Naive B cell (primary cell): ENCODE results near the gene FADS1. TPM values are rescaled to one million over a fixed set of nuclear protein-coding genes. Genes with fewer than 3 reads are reported as not detected.

ENCODE experiments used
- ATAC-seq, 2 donors: fragments of 150-1000 bp; cut with Tn5 transposase; 2 replicates each; pipeline ENCODE4 v1.10.0; 2021; ENCODE audit warnings: low read depth in 2 of 2, mild to moderate bottlenecking in 2 of 2, moderate library complexity in 2 of 2
- DNase-seq: peaks from one replicate; pipeline ENCODE4 v3.0.0; 2022
- H3K27ac Mint-ChIP-seq, 6 donors: one replicate each; pipeline ENCODE4 v1.8.0; 2020 to 2022; ENCODE audit warnings: mild to moderate bottlenecking in 6 of 6, mixed read lengths in 6 of 6, moderate library complexity in 5 of 6, inconsistent platforms in 2 of 6
- H3K27me3 Mint-ChIP-seq, 3 donors: one replicate each; pipeline ENCODE4 v1.8.0; 2021 to 2022; ENCODE audit warnings: mixed read lengths in 3 of 3, mild to moderate bottlenecking in 1 of 3
- H3K36me3 Mint-ChIP-seq, 2 donors: one replicate each; pipeline ENCODE4 v1.8.0; 2020 to 2022; ENCODE audit warnings: mixed read lengths in 2 of 2, inconsistent platforms in 1 of 2, mild to moderate bottlenecking in 1 of 2
- H3K4me1 Mint-ChIP-seq, 3 donors: one replicate each; pipeline ENCODE4 v1.8.0; 2020 to 2022; ENCODE audit warnings: mixed read lengths in 3 of 3, inconsistent platforms in 1 of 3, mild to moderate bottlenecking in 1 of 3, moderate library complexity in 1 of 3
- H3K4me3 Mint-ChIP-seq, 8 donors: one replicate each; pipeline ENCODE4 v1.8.0; 2020 to 2022; ENCODE audit warnings: mild to moderate bottlenecking in 8 of 8, mixed read lengths in 8 of 8, moderate library complexity in 8 of 8, inconsistent platforms in 2 of 8
- H3K9me3 Mint-ChIP-seq, 7 donors: one replicate each; pipeline ENCODE4 v1.8.0; 2020 to 2022; ENCODE audit warnings: mixed read lengths in 7 of 7, mild to moderate bottlenecking in 5 of 7, inconsistent platforms in 2 of 7, moderate library complexity in 1 of 7
- polyA plus RNA-seq, 6 donors: library from polyadenylated mRNA; unstranded; fragments of 300-500 nt; fragmentation: Illumina TruSeq; gene quantifications; one replicate each; pipeline ENCODE4 v1.2.3, GENCODE V29; 2021; ENCODE audit warnings: low read depth in 6 of 6

FADS1 gene
- polyA plus RNA-seq, 6 donors from 2014 or later = 0.79 to 14.0 (median 1.6) TPM; not detected in 1

GRCh38 chr11:61769946-61770683 is 46.7 kb downstream of the FADS1 start:
- no peaks in the 10 kb centered on the region for H3K9me3 Mint-ChIP-seq
- H3K27ac Mint-ChIP-seq = no peak overlapping the region
- DNase-seq (no peak), ATAC-seq (no peak)
- H3K27me3 Mint-ChIP-seq = peaks cover 0 to 7% (median 6%) of the 10 kb centered on the region in 3 donors
- no peak overlapping the region for H3K4me3 Mint-ChIP-seq
- H3K36me3 Mint-ChIP-seq = no peaks in the 10 kb centered on the region
- peaks cover 0 to 3% (median 0%) of the 10 kb centered on the region in 3 donors for H3K4me1 Mint-ChIP-seq

- Mint-ChIP-seq H3K4me3 (no peak overlapping the region), H3K9me3 (no peaks in the 10 kb centered on the region), H3K27ac (no peak overlapping the region), H3K27me3 (no peaks in the 10 kb centered on the region), H3K4me1 (no peaks in the 10 kb centered on the region), H3K36me3 (no peaks in the 10 kb centered on the region)
- no peak for ATAC-seq
- DNase-seq = no peak
Measured at GRCh38 chr11:61769169-61769920, 47.5 kb downstream of the FADS1 start.

GRCh38 chr11:61768376-61769076 is 48.3 kb downstream of the FADS1 start:
- H3K9me3 Mint-ChIP-seq = no peaks in the 10 kb centered on the region
- H3K27ac Mint-ChIP-seq = no peak overlapping the region
- ATAC-seq (no peak), DNase-seq (no peak)
- H3K36me3 Mint-ChIP-seq = no peaks in the 10 kb centered on the region
- no peak overlapping the region for H3K4me3 Mint-ChIP-seq
- H3K4me1 Mint-ChIP-seq = no peaks in the 10 kb centered on the region
- H3K27me3 Mint-ChIP-seq = no peaks in the 10 kb centered on the region

- no peak for ATAC-seq
- Mint-ChIP-seq H3K27ac (peak overlapping the region in 2 of 6 donors; percentile 76 to 82), H3K9me3 (no peaks in the 10 kb centered on the region), H3K36me3 (no peaks in the 10 kb centered on the region), H3K4me3 (no peak overlapping the region), H3K4me1 (no peaks in the 10 kb centered on the region), H3K27me3 (peaks cover 0 to 10% (median 9%) of the 10 kb centered on the region in 3 donors)
- DNase-seq = no peak
Measured at GRCh38 chr11:61766353-61766841, 50.4 kb downstream of the FADS1 start.

- Mint-ChIP-seq H3K9me3 (no peaks in the 10 kb centered on the region), H3K27ac (no peak overlapping the region), H3K4me3 (no peak overlapping the region), H3K27me3 (peaks cover 0 to 10% (median 10%) of the 10 kb centered on the region in 3 donors), H3K36me3 (no peaks in the 10 kb centered on the region), H3K4me1 (no peaks in the 10 kb centered on the region)
- no peak for DNase-seq
- ATAC-seq = no peak
Measured at GRCh38 chr11:61765550-61766253, 51.1 kb downstream of the FADS1 start.

- ATAC-seq (no peak), DNase-seq (no peak)
- H3K27me3 Mint-ChIP-seq = peaks cover 0 to 17% (median 15%) of the 10 kb centered on the region in 3 donors
- H3K4me1 Mint-ChIP-seq = no peaks in the 10 kb centered on the region
- H3K4me3 Mint-ChIP-seq = no peak overlapping the region
- no peaks in the 10 kb centered on the region for H3K9me3 Mint-ChIP-seq
- no peaks in the 10 kb centered on the region for H3K36me3 Mint-ChIP-seq
- no peak overlapping the region for H3K27ac Mint-ChIP-seq
Measured at GRCh38 chr11:61764606-61765260, 52.1 kb downstream of the FADS1 start.

GRCh38 chr11:61763930-61764605 is 52.7 kb downstream of the FADS1 start:
- Mint-ChIP-seq H3K4me3 (no peak overlapping the region), H3K36me3 (no peaks in the 10 kb centered on the region), H3K9me3 (no peaks in the 10 kb centered on the region), H3K4me1 (no peaks in the 10 kb centered on the region), H3K27ac (no peak overlapping the region), H3K27me3 (peaks cover 0 to 17% (median 15%) of the 10 kb centered on the region in 3 donors)
- DNase-seq = no peak
- no peak for ATAC-seq

- H3K36me3 Mint-ChIP-seq = no peaks in the 10 kb centered on the region
- H3K27me3 Mint-ChIP-seq = peaks cover 0 to 17% (median 15%) of the 10 kb centered on the region in 3 donors
- H3K9me3 Mint-ChIP-seq = no peaks in the 10 kb centered on the region
- DNase-seq = no peak
- no peak overlapping the region for H3K4me3 Mint-ChIP-seq
- H3K4me1 Mint-ChIP-seq = no peaks in the 10 kb centered on the region
- no peak for ATAC-seq
- H3K27ac Mint-ChIP-seq = no peak overlapping the region
Measured at GRCh38 chr11:61762798-61763197, 54.0 kb downstream of the FADS1 start.

- Mint-ChIP-seq H3K9me3 (no peaks in the 10 kb centered on the region), H3K27ac (peak overlapping the region in 1 of 6 donors; percentile 94), H3K27me3 (peaks cover 0 to 17% (median 15%) of the 10 kb centered on the region in 3 donors), H3K4me3 (no peak overlapping the region), H3K4me1 (peaks cover 0 to under 1% (median 0%) of the 10 kb centered on the region in 3 donors), H3K36me3 (no peaks in the 10 kb centered on the region)
- DNase-seq (no peak), ATAC-seq (no peak)
Measured at GRCh38 chr11:61762223-61762615, 54.6 kb downstream of the FADS1 start.

- H3K36me3 Mint-ChIP-seq = no peaks in the 10 kb centered on the region
- ATAC-seq (no peak), DNase-seq (no peak)
- peaks cover 0 to 17% (median 16%) of the 10 kb centered on the region in 3 donors for H3K27me3 Mint-ChIP-seq
- H3K4me1 Mint-ChIP-seq = peaks cover 0 to 7% (median 1%) of the 10 kb centered on the region in 3 donors
- H3K4me3 Mint-ChIP-seq = no peak overlapping the region
- peak overlapping the region in 2 of 6 donors; percentile 30 to 94 for H3K27ac Mint-ChIP-seq
- H3K9me3 Mint-ChIP-seq = no peaks in the 10 kb centered on the region
Measured at GRCh38 chr11:61761440-61762222, 55.2 kb downstream of the FADS1 start.

GRCh38 chr11:61760946-61761345 is 55.9 kb downstream of the FADS1 start:
- DNase-seq (no peak), ATAC-seq (no peak)
- peaks cover 0 to 9% (median 8%) of the 10 kb centered on the region in 3 donors for H3K4me1 Mint-ChIP-seq
- no peak overlapping the region for H3K27ac Mint-ChIP-seq
- no peak overlapping the region for H3K4me3 Mint-ChIP-seq
- peaks cover 0 to 21% (median 17%) of the 10 kb centered on the region in 3 donors for H3K27me3 Mint-ChIP-seq
- no peaks in the 10 kb centered on the region for H3K36me3 Mint-ChIP-seq
- H3K9me3 Mint-ChIP-seq = no peaks in the 10 kb centered on the region
